A549 (cell line): ENCODE results near the gene PCDHA8.

Source experiments
- BHLHE40 ChIP-seq: IDR thresholded peaks from 2 replicates; pipeline ENCODE4 v1.6.1; 2012; ENCODE audit warnings: low read depth, low read length, inconsistent platforms
- CTCF ChIP-seq: fragments of >200 bp; sonication (Bioruptor Twin); formaldehyde crosslinking; IDR thresholded peaks from 3 replicates; pipeline ENCODE4 v1.5.1; 2016
- EP300 ChIP-seq, 2 experiments: fragments of >200 bp; sonication (Bioruptor Twin); formaldehyde crosslinking; IDR thresholded peaks; 2 replicates in 1 of 2; 3 replicates in 1 of 2; pipeline ENCODE4 v1.6.1; 2016 to 2017
- FOSL2 ChIP-seq, 2 experiments: fragments of 450-650 bp in 1 of 2; fragments of >200 bp in 1 of 2; sonication (Bioruptor Twin) in 1 of 2; formaldehyde crosslinking; IDR thresholded peaks; 2 replicates each; pipeline versions ENCODE4 v1.5.0 to v1.6.1; 2016 to 2020; ENCODE audit warnings: mild to moderate bottlenecking in 1 of 2, moderate library complexity in 1 of 2
- HOXB5 ChIP-seq: fragments of 250-450 bp; sonication (Bioruptor Pico); IDR thresholded peaks from 2 replicates; pipeline ENCODE4 v1.5.0; 2020; ENCODE audit warnings: mild to moderate bottlenecking, moderate library complexity
- KDM1A ChIP-seq: fragments of 200-600 bp; sonication (generic); IDR thresholded peaks from 2 replicates; pipeline ENCODE4 v1.6.1; 2016; ENCODE audit warnings: low read depth, mild to moderate bottlenecking
- MAX ChIP-seq: IDR thresholded peaks from 2 replicates; pipeline ENCODE4 v1.6.1; 2012
- NFE2L2 ChIP-seq: fragments of 150-350 bp; conservative IDR thresholded peaks from 2 replicates; pipeline ENCODE4 v1.6.1; 2014; ENCODE audit warnings: low read length
- NR3C1 ChIP-seq: fragments of >200 bp; sonication (Bioruptor Twin); formaldehyde crosslinking; IDR thresholded peaks from 3 replicates; pipeline ENCODE4 v1.6.1; 2017
- POLR2A ChIP-seq: IDR thresholded peaks from 2 replicates; pipeline ENCODE4 v1.6.1; 2012; ENCODE audit warnings: mild to moderate bottlenecking, low read length
- RAD21 ChIP-seq, 2 experiments: fragments of >200 bp in 1 of 2; sonication (Bioruptor Twin) in 1 of 2; formaldehyde crosslinking in 1 of 2; IDR thresholded peaks in 1 of 2; conservative IDR thresholded peaks in 1 of 2; 2 replicates in 1 of 2; 3 replicates in 1 of 2; pipeline ENCODE4 v1.6.1; 2012 to 2018; ENCODE audit warnings: inconsistent platforms in 1 of 2

- TF ChIP-seq FOSL2 (IDR thresholded peaks at IDR 0.05) (no peak), FOSL2 (CRISPR knock-in tag; IDR thresholded peaks at IDR 0.05) (no peak), CTCF (no peak), EP300 (IDR thresholded peaks at IDR 0.05) (no peak), POLR2A (no peak), MAX (no peak), NFE2L2 (no peak), HOXB5 (CRISPR knock-in tag) (no peak), BHLHE40 (no peak), KDM1A (no peak), RAD21 (conservative IDR thresholded peaks at IDR 0.05 in 1 of 2, IDR thresholded peaks at IDR 0.05 in 1 of 2) (no peak), NR3C1 (no peak)
Observed at GRCh38 chr5:140883373-140883772, 42.4 kb downstream of the PCDHA8 start.
